ENCODE measurements around the gene DPCD. TPM values are rescaled to one million over a fixed set of nuclear protein-coding genes. Genes with fewer than 3 reads are reported as not detected.

DPCD gene
- total and polyA plus RNA-seq, 2 experiments from 2014 or later: 22.5 to 38.1 TPM

DNA sequence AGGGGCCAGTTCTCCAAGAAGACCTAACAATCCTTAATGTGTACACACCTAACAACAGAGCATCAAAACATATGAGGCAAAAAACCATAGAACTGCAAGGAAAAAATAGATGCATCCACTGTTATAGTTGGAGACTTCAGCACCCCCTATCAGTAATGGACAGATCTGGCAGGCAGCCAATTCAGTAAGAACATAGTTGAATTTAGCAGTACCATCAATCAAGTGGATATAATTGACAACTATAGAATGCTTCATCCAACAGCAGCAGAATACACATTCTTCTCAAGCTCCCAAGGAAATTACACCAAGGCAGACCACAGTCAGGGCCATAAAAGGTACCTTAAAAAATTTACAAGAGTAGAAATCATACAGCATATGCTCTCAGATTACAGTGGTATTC lies 42.2 kb upstream of the DPCD start:
- Mint-ChIP-seq H3K36me3 (ENCODE audit: low read depth) (no peaks in the 10 kb centered on the region), H3K9me3 (no peaks in the 10 kb centered on the region), H3K27ac (no peak overlapping the region), H3K4me1 (no peaks in the 10 kb centered on the region), H3K4me3 (no peak overlapping the region), H3K27me3 (ENCODE audit: insufficient read depth, low read depth, poor library complexity) (no peaks in the 10 kb centered on the region)
- no peaks in the 10 kb centered on the region for H3K27me3 ChIP-seq (ENCODE audit: insufficient read depth)
- no peak overlapping the region for H3K27ac ChIP-seq (ENCODE audit: low read depth)
- H3F3A ChIP-seq (replicated peaks; ENCODE audit: low read depth): no peaks in the 10 kb centered on the region
- ATAC-seq: no peak
- no peak for DNase-seq (ENCODE audit: low spot score)
- no peak for TF ChIP-seq EZH2phosphoT487 (IDR thresholded peaks at IDR 0.05; ENCODE audit: unreplicated experiment)
- TF ChIP-seq, protein P1, sequence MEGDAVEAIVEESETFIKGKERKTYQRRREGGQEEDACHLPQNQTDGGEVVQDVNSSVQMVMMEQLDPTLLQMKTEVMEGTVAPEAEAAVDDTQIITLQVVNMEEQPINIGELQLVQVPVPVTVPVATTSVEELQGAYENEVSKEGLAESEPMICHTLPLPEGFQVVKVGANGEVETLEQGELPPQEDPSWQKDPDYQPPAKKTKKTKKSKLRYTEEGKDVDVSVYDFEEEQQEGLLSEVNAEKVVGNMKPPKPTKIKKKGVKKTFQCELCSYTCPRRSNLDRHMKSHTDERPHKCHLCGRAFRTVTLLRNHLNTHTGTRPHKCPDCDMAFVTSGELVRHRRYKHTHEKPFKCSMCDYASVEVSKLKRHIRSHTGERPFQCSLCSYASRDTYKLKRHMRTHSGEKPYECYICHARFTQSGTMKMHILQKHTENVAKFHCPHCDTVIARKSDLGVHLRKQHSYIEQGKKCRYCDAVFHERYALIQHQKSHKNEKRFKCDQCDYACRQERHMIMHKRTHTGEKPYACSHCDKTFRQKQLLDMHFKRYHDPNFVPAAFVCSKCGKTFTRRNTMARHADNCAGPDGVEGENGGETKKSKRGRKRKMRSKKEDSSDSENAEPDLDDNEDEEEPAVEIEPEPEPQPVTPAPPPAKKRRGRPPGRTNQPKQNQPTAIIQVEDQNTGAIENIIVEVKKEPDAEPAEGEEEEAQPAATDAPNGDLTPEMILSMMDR (conservative IDR thresholded peaks at IDR 0.05; ENCODE audit: low read depth in 2 of 2): peak; percentile 5 to 22; a peak in 1 of 4 replicates
- no peaks in the 10 kb centered on the region for H4K20me1 ChIP-seq (replicated peaks; ENCODE audit: insufficient read depth)
- H3K9me2 ChIP-seq (ENCODE audit: insufficient read depth): no peaks in the 10 kb centered on the region
- no peaks in the 10 kb centered on the region for H3K36me3 ChIP-seq (ENCODE audit: insufficient read depth)
- H2AFZ ChIP-seq: no peak overlapping the region
- H3K4me1 ChIP-seq (ENCODE audit: insufficient read depth): no peaks in the 10 kb centered on the region
- no peak overlapping the region for H3K4me3 ChIP-seq
- no peaks in the 10 kb centered on the region for H3K79me2 ChIP-seq (replicated peaks; ENCODE audit: insufficient read depth)
- H3K4me2 ChIP-seq: no peak overlapping the region

DNA sequence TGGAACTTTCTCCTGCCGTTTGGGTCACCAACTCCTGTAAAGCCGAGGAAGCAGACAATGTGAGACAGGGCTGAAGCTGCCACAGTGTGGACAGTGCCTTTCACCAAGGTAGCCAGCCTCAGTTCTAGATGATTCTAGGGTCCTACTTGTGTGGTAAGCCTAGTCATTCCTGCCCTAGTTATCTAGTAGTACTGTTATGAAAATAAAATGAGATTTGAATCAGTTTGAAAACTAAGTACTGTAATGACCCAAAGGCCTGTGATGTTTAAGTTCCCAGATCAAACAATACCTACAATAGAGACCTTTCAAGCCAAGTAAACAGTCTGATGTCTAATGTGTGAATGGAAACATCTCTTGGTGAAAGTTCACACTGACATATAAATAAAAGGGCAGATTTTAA lies 37.2 kb upstream of the DPCD start:
- Histone ChIP-seq H2AFZ (no peak overlapping the region), H3K4me3 (no peak overlapping the region), H3K79me2 (replicated peaks; ENCODE audit: insufficient read depth) (no peaks in the 10 kb centered on the region), H3K27ac (ENCODE audit: low read depth) (no peak overlapping the region), H3K36me3 (ENCODE audit: insufficient read depth) (no peaks in the 10 kb centered on the region), H3K4me2 (no peak overlapping the region), H4K20me1 (replicated peaks; ENCODE audit: insufficient read depth) (no peaks in the 10 kb centered on the region), H3F3A (replicated peaks; ENCODE audit: low read depth) (no peaks in the 10 kb centered on the region), H3K27me3 (ENCODE audit: insufficient read depth) (no peaks in the 10 kb centered on the region), H3K9me2 (ENCODE audit: insufficient read depth) (no peaks in the 10 kb centered on the region), H3K4me1 (ENCODE audit: insufficient read depth) (no peaks in the 10 kb centered on the region)
- Mint-ChIP-seq H3K4me3 (no peak overlapping the region), H3K36me3 (ENCODE audit: low read depth) (no peaks in the 10 kb centered on the region; the same call in 2 of the 3 replicates), H3K9me3 (no peaks in the 10 kb centered on the region; the same call in 2 of the 3 replicates), H3K4me1 (no peaks in the 10 kb centered on the region), H3K27me3 (ENCODE audit: insufficient read depth, low read depth, poor library complexity) (peaks cover 2% of the 10 kb centered on the region), H3K27ac (no peak overlapping the region)
- no peak for ATAC-seq
- no peak for DNase-seq (ENCODE audit: low spot score)
- TF ChIP-seq, protein P1 (conservative IDR thresholded peaks at IDR 0.05; ENCODE audit: low read depth in 2 of 2): no peak
- TF ChIP-seq, protein P2, sequence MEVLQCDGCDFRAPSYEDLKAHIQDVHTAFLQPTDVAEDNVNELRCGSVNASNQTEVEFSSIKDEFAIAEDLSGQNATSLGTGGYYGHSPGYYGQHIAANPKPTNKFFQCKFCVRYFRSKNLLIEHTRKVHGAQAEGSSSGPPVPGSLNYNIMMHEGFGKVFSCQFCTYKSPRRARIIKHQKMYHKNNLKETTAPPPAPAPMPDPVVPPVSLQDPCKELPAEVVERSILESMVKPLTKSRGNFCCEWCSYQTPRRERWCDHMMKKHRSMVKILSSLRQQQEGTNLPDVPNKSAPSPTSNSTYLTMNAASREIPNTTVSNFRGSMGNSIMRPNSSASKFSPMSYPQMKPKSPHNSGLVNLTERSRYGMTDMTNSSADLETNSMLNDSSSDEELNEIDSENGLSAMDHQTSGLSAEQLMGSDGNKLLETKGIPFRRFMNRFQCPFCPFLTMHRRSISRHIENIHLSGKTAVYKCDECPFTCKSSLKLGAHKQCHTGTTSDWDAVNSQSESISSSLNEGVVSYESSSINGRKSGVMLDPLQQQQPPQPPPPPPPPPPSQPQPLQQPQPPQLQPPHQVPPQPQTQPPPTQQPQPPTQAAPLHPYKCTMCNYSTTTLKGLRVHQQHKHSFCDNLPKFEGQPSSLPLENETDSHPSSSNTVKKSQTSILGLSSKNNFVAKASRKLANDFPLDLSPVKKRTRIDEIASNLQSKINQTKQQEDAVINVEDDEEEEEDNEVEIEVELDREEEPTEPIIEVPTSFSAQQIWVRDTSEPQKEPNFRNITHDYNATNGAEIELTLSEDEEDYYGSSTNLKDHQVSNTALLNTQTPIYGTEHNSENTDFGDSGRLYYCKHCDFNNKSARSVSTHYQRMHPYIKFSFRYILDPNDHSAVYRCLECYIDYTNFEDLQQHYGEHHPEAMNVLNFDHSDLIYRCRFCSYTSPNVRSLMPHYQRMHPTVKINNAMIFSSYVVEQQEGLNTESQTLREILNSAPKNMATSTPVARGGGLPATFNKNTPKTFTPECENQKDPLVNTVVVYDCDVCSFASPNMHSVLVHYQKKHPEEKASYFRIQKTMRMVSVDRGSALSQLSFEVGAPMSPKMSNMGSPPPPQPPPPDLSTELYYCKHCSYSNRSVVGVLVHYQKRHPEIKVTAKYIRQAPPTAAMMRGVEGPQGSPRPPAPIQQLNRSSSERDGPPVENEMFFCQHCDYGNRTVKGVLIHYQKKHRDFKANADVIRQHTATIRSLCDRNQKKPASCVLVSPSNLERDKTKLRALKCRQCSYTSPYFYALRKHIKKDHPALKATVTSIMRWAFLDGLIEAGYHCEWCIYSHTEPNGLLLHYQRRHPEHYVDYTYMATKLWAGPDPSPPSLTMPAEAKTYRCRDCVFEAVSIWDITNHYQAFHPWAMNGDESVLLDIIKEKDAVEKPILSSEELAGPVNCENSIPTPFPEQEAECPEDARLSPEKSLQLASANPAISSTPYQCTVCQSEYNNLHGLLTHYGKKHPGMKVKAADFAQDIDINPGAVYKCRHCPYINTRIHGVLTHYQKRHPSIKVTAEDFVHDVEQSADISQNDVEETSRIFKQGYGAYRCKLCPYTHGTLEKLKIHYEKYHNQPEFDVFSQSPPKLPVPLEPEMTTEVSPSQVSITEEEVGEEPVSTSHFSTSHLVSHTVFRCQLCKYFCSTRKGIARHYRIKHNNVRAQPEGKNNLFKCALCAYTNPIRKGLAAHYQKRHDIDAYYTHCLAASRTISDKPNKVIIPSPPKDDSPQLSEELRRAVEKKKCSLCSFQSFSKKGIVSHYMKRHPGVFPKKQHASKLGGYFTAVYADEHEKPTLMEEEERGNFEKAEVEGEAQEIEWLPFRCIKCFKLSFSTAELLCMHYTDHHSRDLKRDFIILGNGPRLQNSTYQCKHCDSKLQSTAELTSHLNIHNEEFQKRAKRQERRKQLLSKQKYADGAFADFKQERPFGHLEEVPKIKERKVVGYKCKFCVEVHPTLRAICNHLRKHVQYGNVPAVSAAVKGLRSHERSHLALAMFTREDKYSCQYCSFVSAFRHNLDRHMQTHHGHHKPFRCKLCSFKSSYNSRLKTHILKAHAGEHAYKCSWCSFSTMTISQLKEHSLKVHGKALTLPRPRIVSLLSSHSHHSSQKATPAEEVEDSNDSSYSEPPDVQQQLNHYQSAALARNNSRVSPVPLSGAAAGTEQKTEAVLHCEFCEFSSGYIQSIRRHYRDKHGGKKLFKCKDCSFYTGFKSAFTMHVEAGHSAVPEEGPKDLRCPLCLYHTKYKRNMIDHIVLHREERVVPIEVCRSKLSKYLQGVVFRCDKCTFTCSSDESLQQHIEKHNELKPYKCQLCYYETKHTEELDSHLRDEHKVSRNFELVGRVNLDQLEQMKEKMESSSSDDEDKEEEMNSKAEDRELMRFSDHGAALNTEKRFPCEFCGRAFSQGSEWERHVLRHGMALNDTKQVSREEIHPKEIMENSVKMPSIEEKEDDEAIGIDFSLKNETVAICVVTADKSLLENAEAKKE (CRISPR knock-in tag; IDR thresholded peaks at IDR 0.05): no peak
- TF ChIP-seq POLR2AphosphoS5 (IDR thresholded peaks at IDR 0.05; ENCODE audit: low read depth): no peak
- TF ChIP-seq CREB1 (CRISPR knock-in tag; IDR thresholded peaks at IDR 0.05; ENCODE audit: low read depth): no peak
- no peak for TF ChIP-seq JUNB (IDR thresholded peaks at IDR 0.05; ENCODE audit: unreplicated experiment)
- no peak for TF ChIP-seq EZH2phosphoT487 (IDR thresholded peaks at IDR 0.05; ENCODE audit: unreplicated experiment)
- TF ChIP-seq EZH2 (IDR thresholded peaks at IDR 0.05; ENCODE audit: low read depth, unreplicated experiment): no peak
- TF ChIP-seq NANOG (IDR thresholded peaks at IDR 0.05; ENCODE audit: borderline replicate concordance): no peak
- TF ChIP-seq ZNF114 (CRISPR knock-in tag; IDR thresholded peaks at IDR 0.05): no peak

All from GM23338 (cell line).